Measurements from ENCODE around the gene CR2.

Gene CR2

GRCh38 chr1:207420109-207420508, 34.0 kb upstream of the CR2 start:
- H2AFZ ChIP-seq (ENCODE audit: low read depth), result no peak overlapping the region
- peaks cover 3% of the 10 kb centered on the region for H3K4me1 ChIP-seq (ENCODE audit: low read depth, poor library complexity, severe bottlenecking)
- no peak overlapping the region for H3K9ac ChIP-seq
- no peaks in the 10 kb centered on the region for H3K79me2 ChIP-seq (ENCODE audit: insufficient read depth, low read depth)
- no peak overlapping the region for H3K27ac ChIP-seq
- no peaks in the 10 kb centered on the region for H3K27me3 ChIP-seq (ENCODE audit: insufficient read depth, low read depth)
- H4K20me1 ChIP-seq (ENCODE audit: insufficient read depth), result no peaks in the 10 kb centered on the region
- H3K4me3 ChIP-seq (IDR thresholded peaks at IDR 0.05; ENCODE audit: insufficient read depth, low read depth, low read length), result no peak overlapping the region
- TF ChIP-seq, protein P1, sequence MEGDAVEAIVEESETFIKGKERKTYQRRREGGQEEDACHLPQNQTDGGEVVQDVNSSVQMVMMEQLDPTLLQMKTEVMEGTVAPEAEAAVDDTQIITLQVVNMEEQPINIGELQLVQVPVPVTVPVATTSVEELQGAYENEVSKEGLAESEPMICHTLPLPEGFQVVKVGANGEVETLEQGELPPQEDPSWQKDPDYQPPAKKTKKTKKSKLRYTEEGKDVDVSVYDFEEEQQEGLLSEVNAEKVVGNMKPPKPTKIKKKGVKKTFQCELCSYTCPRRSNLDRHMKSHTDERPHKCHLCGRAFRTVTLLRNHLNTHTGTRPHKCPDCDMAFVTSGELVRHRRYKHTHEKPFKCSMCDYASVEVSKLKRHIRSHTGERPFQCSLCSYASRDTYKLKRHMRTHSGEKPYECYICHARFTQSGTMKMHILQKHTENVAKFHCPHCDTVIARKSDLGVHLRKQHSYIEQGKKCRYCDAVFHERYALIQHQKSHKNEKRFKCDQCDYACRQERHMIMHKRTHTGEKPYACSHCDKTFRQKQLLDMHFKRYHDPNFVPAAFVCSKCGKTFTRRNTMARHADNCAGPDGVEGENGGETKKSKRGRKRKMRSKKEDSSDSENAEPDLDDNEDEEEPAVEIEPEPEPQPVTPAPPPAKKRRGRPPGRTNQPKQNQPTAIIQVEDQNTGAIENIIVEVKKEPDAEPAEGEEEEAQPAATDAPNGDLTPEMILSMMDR (conservative IDR thresholded peaks at IDR 0.05; ENCODE audit: low read depth, low read length), result no peak
- H3K36me3 ChIP-seq (ENCODE audit: insufficient read depth), result no peaks in the 10 kb centered on the region
- H3K4me2 ChIP-seq, result no peak overlapping the region

DNA sequence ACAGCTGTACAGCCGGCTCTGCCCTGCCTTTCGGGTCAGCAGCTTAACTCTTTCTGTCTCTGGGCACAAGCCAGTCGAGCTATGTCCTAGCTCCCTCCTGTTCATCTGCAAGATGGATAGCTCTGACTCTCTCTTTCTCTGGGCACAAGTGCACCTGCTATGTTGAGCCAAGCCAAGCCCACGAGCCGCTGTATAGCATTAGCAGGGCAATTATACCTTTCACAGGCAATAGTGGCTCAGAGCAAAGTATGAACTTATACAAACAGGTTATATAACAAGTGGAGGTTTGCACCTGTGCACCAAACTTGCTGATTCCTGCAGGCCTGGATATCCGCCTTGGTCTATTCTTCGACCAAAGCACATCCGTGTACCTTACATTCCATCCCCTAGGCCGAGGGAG, 33.0 kb upstream of the CR2 start:
- H3K27ac ChIP-seq, result no peak overlapping the region
- no peak overlapping the region for H2AFZ ChIP-seq (ENCODE audit: low read depth)
- no peak overlapping the region for H3K4me2 ChIP-seq
- no peaks in the 10 kb centered on the region for H3K4me1 ChIP-seq (ENCODE audit: low read depth, poor library complexity, severe bottlenecking)
- H3K4me3 ChIP-seq (IDR thresholded peaks at IDR 0.05; ENCODE audit: insufficient read depth, low read depth, low read length), result no peak overlapping the region
- H4K20me1 ChIP-seq (ENCODE audit: insufficient read depth), result no peaks in the 10 kb centered on the region
- H3K79me2 ChIP-seq (ENCODE audit: insufficient read depth, low read depth), result no peaks in the 10 kb centered on the region
- H3K36me3 ChIP-seq (ENCODE audit: insufficient read depth), result no peaks in the 10 kb centered on the region
- no peak overlapping the region for H3K9ac ChIP-seq
- no peaks in the 10 kb centered on the region for H3K27me3 ChIP-seq (ENCODE audit: insufficient read depth, low read depth)
- TF ChIP-seq, protein P1 (conservative IDR thresholded peaks at IDR 0.05; ENCODE audit: low read depth, low read length), result no peak

GRCh38 chr1:207423560-207424292, 30.4 kb upstream of the CR2 start:
- H3K27ac ChIP-seq, result no peak overlapping the region
- no peak overlapping the region for H3K9ac ChIP-seq
- H2AFZ ChIP-seq (ENCODE audit: low read depth), result no peak overlapping the region
- no peaks in the 10 kb centered on the region for H3K27me3 ChIP-seq (ENCODE audit: insufficient read depth, low read depth)
- no peak overlapping the region for H3K4me2 ChIP-seq
- H3K4me3 ChIP-seq (IDR thresholded peaks at IDR 0.05; ENCODE audit: insufficient read depth, low read depth, low read length), result no peak overlapping the region
- no peaks in the 10 kb centered on the region for H4K20me1 ChIP-seq (ENCODE audit: insufficient read depth)
- TF ChIP-seq, protein P1 (conservative IDR thresholded peaks at IDR 0.05; ENCODE audit: low read depth, low read length), result no peak
- no peaks in the 10 kb centered on the region for H3K4me1 ChIP-seq (ENCODE audit: low read depth, poor library complexity, severe bottlenecking)
- no peaks in the 10 kb centered on the region for H3K79me2 ChIP-seq (ENCODE audit: insufficient read depth, low read depth)
- no peaks in the 10 kb centered on the region for H3K36me3 ChIP-seq (ENCODE audit: insufficient read depth)

GRCh38 chr1:207424570-207425131, 29.5 kb upstream of the CR2 start:
- Histone ChIP-seq H3K79me2 (ENCODE audit: insufficient read depth, low read depth) (no peaks in the 10 kb centered on the region), H3K36me3 (ENCODE audit: insufficient read depth) (no peaks in the 10 kb centered on the region), H3K4me1 (ENCODE audit: low read depth, poor library complexity, severe bottlenecking) (no peaks in the 10 kb centered on the region), H4K20me1 (ENCODE audit: insufficient read depth) (no peaks in the 10 kb centered on the region), H3K27ac (no peak overlapping the region), H3K9ac (no peak overlapping the region), H3K27me3 (ENCODE audit: insufficient read depth, low read depth) (no peaks in the 10 kb centered on the region), H3K4me2 (no peak overlapping the region), H3K4me3 (IDR thresholded peaks at IDR 0.05; ENCODE audit: insufficient read depth, low read depth, low read length) (no peak overlapping the region), H2AFZ (ENCODE audit: low read depth) (no peak overlapping the region)
- TF ChIP-seq, protein P1 (conservative IDR thresholded peaks at IDR 0.05; ENCODE audit: low read depth, low read length), result no peak

Data from KMS-11 (cell line).